ENCODE measurements around the gene CHSY3.
A peak's percentile ranks its signal among the peaks of the same experiment; 100 is the strongest.

The CHSY3 gene

GRCh38 chr5:129899454-129899853 lies 4.8 kb upstream of the CHSY3 start:
- TF ChIP-seq TCF12 (IDR thresholded peaks at IDR 0.05; ENCODE audit: low read depth) (no peak), RAD21 (IDR thresholded peaks at IDR 0.05; ENCODE audit: low read depth) (peak; percentile 54)

GRCh38 chr5:129902816-129903215 lies 1.4 kb upstream of the CHSY3 start:
- no peak for TF ChIP-seq MAX (IDR thresholded peaks at IDR 0.05)
- TF ChIP-seq FOXM1 (IDR thresholded peaks at IDR 0.05; ENCODE audit: borderline replicate concordance, low read depth) = no peak
- no peak for TF ChIP-seq EP300 (IDR thresholded peaks at IDR 0.05; ENCODE audit: borderline replicate concordance)
- TF ChIP-seq YY1 (IDR thresholded peaks at IDR 0.05; ENCODE audit: low read depth) = no peak
- TF ChIP-seq RAD21 (IDR thresholded peaks at IDR 0.05; ENCODE audit: low read depth) = no peak
- TF ChIP-seq USF1 (IDR thresholded peaks at IDR 0.05) = no peak
- TF ChIP-seq CREB1 (IDR thresholded peaks at IDR 0.05; ENCODE audit: low read depth) = no peak
- TF ChIP-seq ZBTB7A (IDR thresholded peaks at IDR 0.05; ENCODE audit: low read depth) = no peak
- no peak for TF ChIP-seq TEAD4 (IDR thresholded peaks at IDR 0.05)
- TF ChIP-seq CEBPB (IDR thresholded peaks at IDR 0.05) = no peak
- no peak for TF ChIP-seq REST (IDR thresholded peaks at IDR 0.05; ENCODE audit: low read depth)
- TF ChIP-seq TAF1 (IDR thresholded peaks at IDR 0.05; ENCODE audit: low read depth) = no peak
- TF ChIP-seq EGR1 (IDR thresholded peaks at IDR 0.05) = no peak
- TF ChIP-seq TCF12 (IDR thresholded peaks at IDR 0.05; ENCODE audit: low read depth) = no peak

- TF ChIP-seq REST (IDR thresholded peaks at IDR 0.05; ENCODE audit: low read depth) (no peak), TCF12 (IDR thresholded peaks at IDR 0.05; ENCODE audit: low read depth) (0 out of 2 replicates have a peak, but pooled peaks have one; percentile 14)
These were observed 681 bp upstream of the CHSY3 start for GRCh38 chr5:129903466-129904101.

GRCh38 chr5:129904667-129905472 lies 605 bp downstream of the CHSY3 start:
- TF ChIP-seq MAX (IDR thresholded peaks at IDR 0.05) = peak; percentile 86
- no peak for TF ChIP-seq TAF1 (IDR thresholded peaks at IDR 0.05; ENCODE audit: low read depth)
- no peak for TF ChIP-seq REST (IDR thresholded peaks at IDR 0.05; ENCODE audit: low read depth)
- TF ChIP-seq ZBTB7A (IDR thresholded peaks at IDR 0.05; ENCODE audit: low read depth) = peak; percentile 69; the same call in 1 of the 2 replicates

- peak; percentile 54; the same call in 1 of the 2 replicates for TF ChIP-seq ZBTB7A (IDR thresholded peaks at IDR 0.05; ENCODE audit: low read depth)
- no peak for TF ChIP-seq TAF1 (IDR thresholded peaks at IDR 0.05; ENCODE audit: low read depth)
- peak; percentile 48; the same call in 1 of the 2 replicates for TF ChIP-seq MAX (IDR thresholded peaks at IDR 0.05)
These were observed 1.4 kb downstream of the CHSY3 start for GRCh38 chr5:129905473-129906176.

Measured in Ishikawa (cell line).